Activated B cell treated with CpG ODN at 0.5 μM for 24 hours (primary cell): ENCODE measurements around the gene TFCP2L1. TPM values are rescaled to one million over a fixed set of nuclear protein-coding genes. Genes with fewer than 3 reads are reported as not detected.

ENCODE experiments used
- ATAC-seq: fragments of 200-7000 bp; cut with Tn5 transposase; one replicate; pipeline ENCODE4 v1.10.0; 2021; ENCODE audit warnings: low read depth, mild to moderate bottlenecking, moderate library complexity
- CTCF ChIA-PET: fragments of 350-600 bp; sonication (Branson Sonifier 250); formaldehyde crosslinking; loops from one replicate; lab custom pipeline; 2021; ENCODE audit warnings: antibody characterized with exemption; lab: Charles Lee
- POLR2A ChIA-PET: fragments of 350-600 bp; sonication (Branson Sonifier 250); formaldehyde crosslinking; loops from one replicate; lab custom pipeline; 2021; ENCODE audit warnings: antibody characterized with exemption; lab: Charles Lee
- DNase-seq: peaks from one replicate; pipeline ENCODE4 v3.0.0; 2022
- H3K27ac Mint-ChIP-seq: one replicate; pipeline ENCODE4 v1.8.0; 2020; ENCODE audit warnings: mixed read lengths
- H3K27me3 Mint-ChIP-seq: one replicate; pipeline ENCODE4 v1.8.0; 2021; ENCODE audit warnings: mixed read lengths
- H3K36me3 Mint-ChIP-seq: one replicate; pipeline ENCODE4 v1.8.0; 2021; ENCODE audit warnings: low read depth, mixed read lengths
- H3K4me1 Mint-ChIP-seq: one replicate; pipeline ENCODE4 v1.8.0; 2021; ENCODE audit warnings: mixed read lengths
- H3K4me3 Mint-ChIP-seq: one replicate; pipeline ENCODE4 v1.8.0; 2020; ENCODE audit warnings: mild to moderate bottlenecking, mixed read lengths
- H3K9me3 Mint-ChIP-seq: one replicate; pipeline ENCODE4 v1.8.0; 2020; ENCODE audit warnings: mixed read lengths
- intact Hi-C: fragments of 100-400 bp; cut with micrococcal nuclease; formaldehyde crosslinking; loops from one replicate; pipeline ENCODE4 v1.15.1; 2024
- total RNA-seq: library from RNA; stranded (reverse); gene quantifications from 2 replicates; pipeline ENCODE4 v1.2.3, GENCODE V29; 2022
- TF ChIP-seq, protein P1 (sequence below): fragments of 200-600 bp; IDR thresholded peaks from one replicate; pipeline ENCODE4 v1.8.0; 2022; ENCODE audit warnings: antibody characterized with exemption, mild to moderate bottlenecking

Gene TFCP2L1
- total RNA-seq, 1 donor from 2014 or later, result 0.13 TPM

DNA sequence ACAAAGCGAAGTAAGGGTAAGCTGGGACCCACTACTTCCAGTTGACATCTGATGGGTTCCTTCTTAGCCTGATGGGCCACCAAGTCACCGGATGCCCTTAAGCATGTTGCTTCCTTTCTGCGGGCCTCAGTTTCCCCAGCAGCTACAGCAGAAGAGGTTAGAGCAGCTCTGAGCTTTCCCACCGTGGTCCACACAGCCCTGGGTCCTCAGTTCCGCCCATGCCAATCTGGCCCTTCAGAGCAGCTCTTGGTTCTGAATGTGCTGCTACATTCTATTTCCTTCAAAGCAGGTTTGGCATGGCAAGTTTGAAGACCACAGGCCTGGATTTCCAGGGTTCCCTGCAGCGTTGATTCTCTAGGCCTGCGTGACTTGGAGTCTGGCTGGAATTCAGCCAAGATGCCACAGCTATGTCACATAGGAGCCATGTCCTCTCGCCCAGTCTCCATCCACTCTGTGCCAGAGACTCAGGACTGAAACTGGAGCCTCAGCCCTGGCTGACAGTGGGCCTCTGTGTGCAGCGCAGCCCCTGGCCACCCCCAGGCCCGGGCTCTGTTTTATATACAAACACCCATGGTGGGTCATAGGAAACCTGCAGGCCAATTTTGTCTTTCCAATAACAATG is 79.6 kb downstream of the TFCP2L1 start:
- ATAC-seq, result no peak
- intact Hi-C loops, result no loop called here
- DNase-seq, result no peak

DNA sequence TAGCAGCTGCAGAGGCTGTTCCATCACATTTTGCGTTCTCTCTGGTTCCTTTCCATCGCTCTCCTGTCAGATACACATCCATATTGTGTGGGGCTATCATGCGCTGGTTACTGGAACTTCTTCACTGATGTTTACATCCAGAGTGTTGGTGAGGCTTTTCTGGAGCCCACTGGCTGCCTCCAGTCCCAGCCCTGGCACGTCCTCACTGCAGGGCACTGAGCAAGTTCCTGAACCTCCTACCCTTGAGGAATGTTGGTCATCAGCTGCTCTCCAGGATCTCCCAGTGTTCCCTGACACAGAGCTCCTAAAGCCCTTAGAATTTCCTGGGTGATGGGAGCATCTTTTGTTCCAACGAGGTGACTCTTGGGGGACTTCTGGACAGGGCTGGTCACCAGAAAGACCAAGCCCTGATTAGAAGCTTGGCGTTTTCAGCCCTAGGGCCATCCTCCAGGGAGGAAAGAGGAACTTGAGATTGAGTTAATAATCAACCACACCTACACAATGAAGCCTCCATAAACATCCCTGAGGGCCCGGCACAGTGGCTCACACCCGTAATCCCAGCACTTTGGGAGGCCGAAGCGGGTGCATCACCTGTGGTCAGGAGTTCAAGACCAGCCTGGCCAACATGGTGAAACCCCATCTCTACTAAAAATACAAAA is 81.3 kb downstream of the TFCP2L1 start:
- no peak for DNase-seq
- ATAC-seq, result no peak
- TF ChIP-seq, protein P1, sequence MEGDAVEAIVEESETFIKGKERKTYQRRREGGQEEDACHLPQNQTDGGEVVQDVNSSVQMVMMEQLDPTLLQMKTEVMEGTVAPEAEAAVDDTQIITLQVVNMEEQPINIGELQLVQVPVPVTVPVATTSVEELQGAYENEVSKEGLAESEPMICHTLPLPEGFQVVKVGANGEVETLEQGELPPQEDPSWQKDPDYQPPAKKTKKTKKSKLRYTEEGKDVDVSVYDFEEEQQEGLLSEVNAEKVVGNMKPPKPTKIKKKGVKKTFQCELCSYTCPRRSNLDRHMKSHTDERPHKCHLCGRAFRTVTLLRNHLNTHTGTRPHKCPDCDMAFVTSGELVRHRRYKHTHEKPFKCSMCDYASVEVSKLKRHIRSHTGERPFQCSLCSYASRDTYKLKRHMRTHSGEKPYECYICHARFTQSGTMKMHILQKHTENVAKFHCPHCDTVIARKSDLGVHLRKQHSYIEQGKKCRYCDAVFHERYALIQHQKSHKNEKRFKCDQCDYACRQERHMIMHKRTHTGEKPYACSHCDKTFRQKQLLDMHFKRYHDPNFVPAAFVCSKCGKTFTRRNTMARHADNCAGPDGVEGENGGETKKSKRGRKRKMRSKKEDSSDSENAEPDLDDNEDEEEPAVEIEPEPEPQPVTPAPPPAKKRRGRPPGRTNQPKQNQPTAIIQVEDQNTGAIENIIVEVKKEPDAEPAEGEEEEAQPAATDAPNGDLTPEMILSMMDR, result no peak
- Mint-ChIP-seq H3K36me3 (no peaks in the 10 kb centered on the region), H3K9me3 (no peaks in the 10 kb centered on the region), H3K27ac (no peak overlapping the region), H3K4me3 (no peak overlapping the region), H3K27me3 (no peaks in the 10 kb centered on the region), H3K4me1 (no peaks in the 10 kb centered on the region)
- CTCF ChIA-PET, result no interaction called here
- POLR2A ChIA-PET, result no interaction called here
- intact Hi-C loops, result no loop called here

More for the DNA sequence above, 79.6 kb downstream of the TFCP2L1 start:
- TF ChIP-seq, protein P1, result no peak
- Mint-ChIP-seq H3K27ac (no peak overlapping the region), H3K9me3 (no peaks in the 10 kb centered on the region), H3K27me3 (no peaks in the 10 kb centered on the region), H3K4me1 (no peaks in the 10 kb centered on the region), H3K4me3 (no peak overlapping the region), H3K36me3 (no peaks in the 10 kb centered on the region)
- POLR2A ChIA-PET, result no interaction called here
- CTCF ChIA-PET, result no interaction called here

DNA sequence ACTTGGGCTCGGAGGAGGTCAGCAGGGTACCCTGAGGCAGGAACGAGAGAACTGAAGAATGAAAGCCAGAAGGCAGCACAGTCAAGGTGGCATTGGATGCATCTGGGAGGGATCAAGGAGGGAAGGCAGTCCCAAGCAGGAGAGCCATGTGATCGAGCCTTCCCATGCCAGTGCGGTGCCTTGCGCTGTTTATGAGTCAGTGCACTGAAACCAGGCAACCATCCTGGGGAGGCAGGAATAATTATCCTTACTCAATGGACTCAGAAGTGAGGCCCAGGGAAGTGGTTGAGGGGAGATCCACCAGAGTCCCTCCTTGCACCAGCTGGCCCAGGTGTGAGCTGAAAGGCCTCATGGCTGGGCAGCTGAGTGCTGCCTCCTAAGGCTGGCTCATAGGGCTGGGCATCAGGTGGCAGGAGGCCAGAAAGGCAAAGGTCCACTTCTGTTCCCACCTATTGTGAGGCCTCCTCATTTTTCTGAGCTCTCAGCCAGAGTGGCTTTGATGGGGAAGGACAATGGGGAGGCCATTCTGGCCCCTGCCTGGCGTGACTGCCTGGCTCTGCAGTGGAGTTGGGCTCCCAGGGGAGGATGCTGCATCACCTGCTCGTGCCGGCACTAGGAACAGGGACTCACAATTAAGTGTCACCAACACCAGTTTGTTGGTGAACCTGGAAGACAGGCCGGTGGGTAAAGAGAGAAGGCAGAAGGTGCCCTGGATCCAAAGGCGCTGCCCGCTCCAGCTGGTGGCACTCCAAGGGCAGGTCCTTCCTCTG is 82.3 kb downstream of the TFCP2L1 start:
- ChIA-PET CTCF (no interaction called here), POLR2A (no interaction called here)
- Mint-ChIP-seq H3K4me1 (no peaks in the 10 kb centered on the region), H3K36me3 (no peaks in the 10 kb centered on the region), H3K27ac (no peak overlapping the region), H3K9me3 (no peaks in the 10 kb centered on the region), H3K4me3 (no peak overlapping the region), H3K27me3 (no peaks in the 10 kb centered on the region)
- intact Hi-C loops, result no loop called here
- no peak for ATAC-seq
- TF ChIP-seq, protein P1, result no peak
- DNase-seq, result no peak

DNA sequence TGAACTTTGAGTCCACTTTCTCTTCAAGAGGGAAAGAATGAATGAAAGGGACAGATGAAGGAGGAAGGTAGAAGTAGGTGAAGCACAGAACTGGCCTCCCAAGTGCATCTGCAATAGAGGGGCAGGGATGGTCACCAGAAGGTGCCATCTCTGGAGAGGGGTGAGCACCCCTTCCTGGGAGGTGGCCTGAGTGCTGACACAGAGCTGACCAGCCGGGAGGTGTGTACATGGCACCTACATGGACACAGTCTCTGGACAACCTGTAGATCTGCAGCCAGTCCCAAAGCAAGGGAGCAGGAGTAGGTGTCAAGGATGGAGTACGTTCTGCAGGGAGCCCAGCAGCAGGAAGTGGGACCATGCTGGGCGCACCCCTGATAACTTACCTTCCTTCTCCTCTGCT is 83.2 kb downstream of the TFCP2L1 start:
- TF ChIP-seq, protein P1, result no peak
- H3K27me3 Mint-ChIP-seq, result no peaks in the 10 kb centered on the region
- ChIA-PET POLR2A (no interaction called here), CTCF (no interaction called here)
- no peak overlapping the region for H3K27ac Mint-ChIP-seq
- no peak for ATAC-seq
- intact Hi-C loops, result no loop called here
- H3K4me1 Mint-ChIP-seq, result no peaks in the 10 kb centered on the region
- DNase-seq, result no peak
- H3K4me3 Mint-ChIP-seq, result no peak overlapping the region
- no peaks in the 10 kb centered on the region for H3K9me3 Mint-ChIP-seq
- H3K36me3 Mint-ChIP-seq, result no peaks in the 10 kb centered on the region
